ENCODE measurements around the gene ABI2.

DNA sequence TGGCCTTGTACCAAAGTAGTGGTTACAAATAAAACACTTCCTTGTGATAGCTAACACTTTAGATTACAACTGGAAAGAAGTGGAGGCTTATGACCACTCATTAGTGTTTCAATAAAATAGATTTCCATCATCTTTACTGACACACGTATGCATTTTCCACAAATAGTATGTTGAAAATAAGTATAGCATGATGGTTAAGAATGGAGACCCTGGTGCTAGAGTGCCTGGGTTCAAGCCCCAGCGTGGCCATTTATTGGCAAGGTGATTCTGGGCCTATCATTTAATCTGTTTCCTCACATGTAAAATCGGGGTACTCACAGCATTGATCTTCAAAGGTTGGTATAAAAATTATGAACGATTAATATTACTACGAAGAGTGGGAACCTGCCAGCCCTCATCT lies 152.4 kb downstream of the ABI2 start:
- TF ChIP-seq, protein P1, sequence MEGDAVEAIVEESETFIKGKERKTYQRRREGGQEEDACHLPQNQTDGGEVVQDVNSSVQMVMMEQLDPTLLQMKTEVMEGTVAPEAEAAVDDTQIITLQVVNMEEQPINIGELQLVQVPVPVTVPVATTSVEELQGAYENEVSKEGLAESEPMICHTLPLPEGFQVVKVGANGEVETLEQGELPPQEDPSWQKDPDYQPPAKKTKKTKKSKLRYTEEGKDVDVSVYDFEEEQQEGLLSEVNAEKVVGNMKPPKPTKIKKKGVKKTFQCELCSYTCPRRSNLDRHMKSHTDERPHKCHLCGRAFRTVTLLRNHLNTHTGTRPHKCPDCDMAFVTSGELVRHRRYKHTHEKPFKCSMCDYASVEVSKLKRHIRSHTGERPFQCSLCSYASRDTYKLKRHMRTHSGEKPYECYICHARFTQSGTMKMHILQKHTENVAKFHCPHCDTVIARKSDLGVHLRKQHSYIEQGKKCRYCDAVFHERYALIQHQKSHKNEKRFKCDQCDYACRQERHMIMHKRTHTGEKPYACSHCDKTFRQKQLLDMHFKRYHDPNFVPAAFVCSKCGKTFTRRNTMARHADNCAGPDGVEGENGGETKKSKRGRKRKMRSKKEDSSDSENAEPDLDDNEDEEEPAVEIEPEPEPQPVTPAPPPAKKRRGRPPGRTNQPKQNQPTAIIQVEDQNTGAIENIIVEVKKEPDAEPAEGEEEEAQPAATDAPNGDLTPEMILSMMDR (conservative IDR thresholded peaks at IDR 0.05): no peak
- no peak for TF ChIP-seq ZFX (IDR thresholded peaks at IDR 0.05)

Data from C4-2B (cell line).